CD4-positive, alpha-beta T cell treated with Interferon gamma for 1 hour (primary cell): Measurements from ENCODE around the gene TJAP1.
A peak's percentile ranks its signal among the peaks of the same experiment; 100 is the strongest.
"Not testable (repeated sequence)": the region's sequence is repeated elsewhere in the genome, so short reads cannot be mapped to it uniquely, and the experiment has no call there.

Experiments
- DNase-seq: peaks from one replicate; pipeline ENCODE4 v3.0.0-alpha.2; 2020

Gene TJAP1

GRCh38 chr6:43506171-43506570 lies 28.8 kb downstream of the TJAP1 start:
- no peak for DNase-seq

GRCh38 chr6:43506667-43507471 lies 29.5 kb downstream of the TJAP1 start:
- DNase-seq: peak; percentile 75

- DNase-seq: no peak
Observed at GRCh38 chr6:43508481-43509141, 31.2 kb downstream of the TJAP1 start.

GRCh38 chr6:43509142-43509983 lies 32.0 kb downstream of the TJAP1 start:
- no peak for DNase-seq

GRCh38 chr6:43509984-43510826 lies 32.8 kb downstream of the TJAP1 start, which contains the start of gene LRRC73:
LRRC73 (minus strand) TSS chr6:43510346; CDS start chr6:43509785, 561 bp downstream.
- DNase-seq: peak; percentile 80

GRCh38 chr6:43510827-43511163 lies 33.4 kb downstream of the TJAP1 start:
- DNase-seq: no peak

GRCh38 chr6:43511824-43512415 lies 34.5 kb downstream of the TJAP1 start:
- no peak for DNase-seq

- DNase-seq: no peak
Observed at GRCh38 chr6:43515808-43516207, 38.4 kb downstream of the TJAP1 start.

GRCh38 chr6:43516367-43516696 lies 39.0 kb downstream of the TJAP1 start:
- DNase-seq: no peak

GRCh38 chr6:43516697-43517504 lies 39.5 kb downstream of the TJAP1 start, which contains the start of the genes POLR1C and YIPF3:
POLR1C (plus strand) TSS chr6:43517089; CDS start chr6:43517110, 21 bp downstream.
YIPF3 (minus strand) TSS chr6:43516926; CDS start chr6:43516807, 119 bp downstream.
- peak; percentile 97 for DNase-seq

GRCh38 chr6:43517505-43518357 lies 40.4 kb downstream of the TJAP1 start:
- no peak for DNase-seq

GRCh38 chr6:43520097-43520496 lies 42.7 kb downstream of the TJAP1 start:
- no peak for DNase-seq

GRCh38 chr6:43521836-43522235 lies 44.5 kb downstream of the TJAP1 start:
- no peak for DNase-seq

GRCh38 chr6:43522547-43523261 lies 45.3 kb downstream of the TJAP1 start:
- DNase-seq: no peak

- no peak for DNase-seq
Observed at GRCh38 chr6:43523284-43523683, 45.9 kb downstream of the TJAP1 start.

- no peak for DNase-seq
Observed at GRCh38 chr6:43524483-43524961, 47.2 kb downstream of the TJAP1 start.

GRCh38 chr6:43532201-43532600 lies 54.8 kb downstream of the TJAP1 start:
- DNase-seq: no peak

- not testable (repeated sequence) for DNase-seq
Observed at GRCh38 chr6:43538986-43539385, 61.6 kb downstream of the TJAP1 start.

GRCh38 chr6:43539409-43539808 lies 62.0 kb downstream of the TJAP1 start:
- DNase-seq: not testable (repeated sequence)
